ENCODE measurements around the gene TSPAN9. TPM values are rescaled to one million over a fixed set of nuclear protein-coding genes. Genes with fewer than 3 reads are reported as not detected.

TSPAN9 gene
- total RNA-seq, 1 experiment from 2014 or later = 13.2 TPM

GRCh38 chr12:3138941-3139511 is 61.8 kb downstream of the TSPAN9 start:
- ChIA-PET POLR2A (no interaction called here), RAD21 (ENCODE audit: low non-redundant PET in 1 of 2, low total read pairs in 2 of 2, uncharacterized antibody in 2 of 2, unreplicated experiment in 2 of 2) (no interaction called here), CTCF (interaction anchor here (2.2 to 2.5 kb wide), 2 partner anchors 136 to 161 kb away, joined by 6 to 7 read pairs; no protein-coding TSS in a partner anchor)
- Histone ChIP-seq H3K9me2 (ENCODE audit: insufficient read depth) (no peaks in the 10 kb centered on the region), H3K9me3 (ENCODE audit: control insufficient read depth in 1 of 2, insufficient read depth in 1 of 2, low read depth in 1 of 2, low read length in 2 of 2) (no peaks in the 10 kb centered on the region), H3K4me3 (replicated peaks in 1 of 2; ENCODE audit: low read depth in 1 of 2, low read length in 2 of 2) (no peak overlapping the region), H3K27ac (ENCODE audit: low read depth, low read length) (no peak overlapping the region), H3K4me2 (ENCODE audit: low read length) (no peak overlapping the region), H3K9ac (ENCODE audit: low read length) (no peak overlapping the region), H2AFZ (ENCODE audit: low read depth, low read length, poor library complexity, severe bottlenecking) (no peak overlapping the region), H3K36me3 (ENCODE audit: control insufficient read depth in 1 of 2, insufficient read depth in 2 of 2, low read length in 2 of 2) (no peaks in the 10 kb centered on the region), H3K27me3 (ENCODE audit: insufficient read depth, low read length) (no peaks in the 10 kb centered on the region), H4K20me1 (ENCODE audit: insufficient read depth) (no peaks in the 10 kb centered on the region; the same call in 1 of the 2 replicates), H3K79me2 (ENCODE audit: insufficient read depth, low read length) (no peaks in the 10 kb centered on the region), H3K4me1 (ENCODE audit: control insufficient read depth in 1 of 2, insufficient read depth in 2 of 2, low read length in 2 of 2) (no peaks in the 10 kb centered on the region)
- ATAC-seq (no peak), DNase-seq (ENCODE audit: low read depth, low spot score) (no peak)
- no TSS peak for BruUV-seq (replicated peaks)
- TF ChIP-seq EZH2phosphoT487 (IDR thresholded peaks at IDR 0.05; ENCODE audit: borderline replicate concordance) (no peak), EGR1 (IDR thresholded peaks at IDR 0.05; ENCODE audit: low read depth) (no peak), ATF3 (IDR thresholded peaks at IDR 0.05) (no peak), CTCF (IDR thresholded peaks at IDR 0.05 in 2 of 3, conservative IDR thresholded peaks at IDR 0.05 in 1 of 3; ENCODE audit: borderline replicate concordance in 1 of 3, insufficient read depth in 1 of 3, low read depth in 2 of 3, low read length in 2 of 3) (no peak), ZBTB33 (IDR thresholded peaks at IDR 0.05; ENCODE audit: extremely low read depth, insufficient replicate concordance, low read length) (no peak), CBX3 (IDR thresholded peaks at IDR 0.05; ENCODE audit: low read depth) (no peak)
- intact Hi-C loops (cut with micrococcal nuclease) = loop anchor here (10.0 kb wide), 1 partner anchor 666 kb away; no protein-coding TSS in a partner anchor

Data from HCT116 (cell line).